DLD1 (cell line): ENCODE results near the gene AANAT.

Experiments used
- in situ Hi-C: cut with HindIII; loops from 2 replicates; pipeline ENCODE4 v1.10.0; 2017; ENCODE audit warnings: low sequenced_read_pairs

Gene AANAT

GRCh38 chr17:76467366-76467765 is at the start of gene AANAT:
AANAT (plus strand) TSS chr17:76467603; CDS start chr17:76468747, 1,144 bp downstream.
- in situ Hi-C loops, result no loop called here

GRCh38 chr17:76419576-76420260 is 47.7 kb upstream of the AANAT start:
- in situ Hi-C loops, result no loop called here

- in situ Hi-C loops, result no loop called here
These were observed 46.9 kb upstream of the AANAT start for GRCh38 chr17:76420356-76421043.

GRCh38 chr17:76421044-76421407 is 46.4 kb upstream of the AANAT start:
- in situ Hi-C loops, result no loop called here

GRCh38 chr17:76422406-76422805 is 45.0 kb upstream of the AANAT start:
- in situ Hi-C loops, result no loop called here

GRCh38 chr17:76422860-76423259 is 44.5 kb upstream of the AANAT start:
- in situ Hi-C loops, result no loop called here

- in situ Hi-C loops, result loop anchor here (25.0 kb wide), 2 partner anchors 90 to 215 kb away; no protein-coding TSS in a partner anchor
These were observed 40.5 kb upstream of the AANAT start for GRCh38 chr17:76426853-76427252.

- in situ Hi-C loops, result loop anchor here (25.0 kb wide), 2 partner anchors 90 to 215 kb away; no protein-coding TSS in a partner anchor
These were observed 39.7 kb upstream of the AANAT start for GRCh38 chr17:76427501-76428231.

GRCh38 chr17:76428511-76428910 is 38.9 kb upstream of the AANAT start:
- in situ Hi-C loops, result loop anchor here (25.0 kb wide), 2 partner anchors 91 to 216 kb away; no protein-coding TSS in a partner anchor

GRCh38 chr17:76431509-76431908 is 35.9 kb upstream of the AANAT start:
- in situ Hi-C loops, result loop anchor here (25.0 kb wide), 2 partner anchors 94 to 219 kb away; no protein-coding TSS in a partner anchor

- in situ Hi-C loops, result loop anchor here (25.0 kb wide), 2 partner anchors 95 to 220 kb away; no protein-coding TSS in a partner anchor
These were observed 35.4 kb upstream of the AANAT start for GRCh38 chr17:76432004-76432403.

GRCh38 chr17:76432712-76433336 is 34.6 kb upstream of the AANAT start:
- in situ Hi-C loops, result loop anchor here (25.0 kb wide), 2 partner anchors 96 to 221 kb away; no protein-coding TSS in a partner anchor

GRCh38 chr17:76433693-76434092 is 33.7 kb upstream of the AANAT start:
- in situ Hi-C loops, result loop anchor here (25.0 kb wide), 2 partner anchors 96 to 221 kb away; no protein-coding TSS in a partner anchor

GRCh38 chr17:76434870-76435269 is 32.5 kb upstream of the AANAT start:
- in situ Hi-C loops, result loop anchor here (25.0 kb wide), 2 partner anchors 98 to 223 kb away; no protein-coding TSS in a partner anchor

- in situ Hi-C loops, result loop anchor here (25.0 kb wide), 2 partner anchors 98 to 223 kb away; no protein-coding TSS in a partner anchor
These were observed 31.7 kb upstream of the AANAT start for GRCh38 chr17:76435751-76436150.

GRCh38 chr17:76437467-76438402 is 29.7 kb upstream of the AANAT start:
- in situ Hi-C loops, result loop anchor here (25.0 kb wide), 2 partner anchors 100 to 225 kb away; no protein-coding TSS in a partner anchor

GRCh38 chr17:76438906-76439305 is 28.5 kb upstream of the AANAT start:
- in situ Hi-C loops, result loop anchor here (25.0 kb wide), 2 partner anchors 102 to 227 kb away; no protein-coding TSS in a partner anchor

- in situ Hi-C loops, result loop anchor here (25.0 kb wide), 2 partner anchors 102 to 227 kb away; no protein-coding TSS in a partner anchor
These were observed 28.0 kb upstream of the AANAT start for GRCh38 chr17:76439314-76439928.
